ENCODE measurements around the gene DIPK1C.

DIPK1C gene

GRCh38 chr18:74450626-74451025, 6.5 kb downstream of the DIPK1C start:
- DNase-seq: no peak

- DNase-seq: no peak
Measured at GRCh38 chr18:74447404-74448152, 9.5 kb downstream of the DIPK1C start.

GRCh38 chr18:74446631-74447403, 10.3 kb downstream of the DIPK1C start:
- no peak for DNase-seq

- no peak for DNase-seq
Measured at GRCh38 chr18:74446178-74446577, 10.9 kb downstream of the DIPK1C start.

- DNase-seq: no peak
Measured at GRCh38 chr18:74445585-74445984, 11.5 kb downstream of the DIPK1C start.

- no peak for DNase-seq
Measured at GRCh38 chr18:74444104-74444503, 13.0 kb downstream of the DIPK1C start.

GRCh38 chr18:74440808-74441427, 16.2 kb downstream of the DIPK1C start:
- DNase-seq: no peak

GRCh38 chr18:74438091-74438490, 19.0 kb downstream of the DIPK1C start:
- no peak for DNase-seq

- no peak for DNase-seq
Measured at GRCh38 chr18:74436158-74436769, 20.8 kb downstream of the DIPK1C start.

GRCh38 chr18:74435740-74436139, 21.4 kb downstream of the DIPK1C start:
- no peak for DNase-seq

- DNase-seq: no peak
Measured at GRCh38 chr18:74434466-74434865, 22.6 kb downstream of the DIPK1C start.

GRCh38 chr18:74430806-74431571, 26.1 kb downstream of the DIPK1C start:
- no peak for DNase-seq

- DNase-seq: no peak
Measured at GRCh38 chr18:74430231-74430630, 26.9 kb downstream of the DIPK1C start.

- DNase-seq: no peak
Measured at GRCh38 chr18:74429096-74429495, 28.0 kb downstream of the DIPK1C start.

- no peak for DNase-seq
Measured at GRCh38 chr18:74427442-74428112, 29.5 kb downstream of the DIPK1C start.

- DNase-seq: no peak
Measured at GRCh38 chr18:74425876-74426275, 31.2 kb downstream of the DIPK1C start.

GRCh38 chr18:74425161-74425560, 31.9 kb downstream of the DIPK1C start:
- DNase-seq: no peak

- DNase-seq: no peak
Measured at GRCh38 chr18:74422541-74422940, 34.6 kb downstream of the DIPK1C start.

GRCh38 chr18:74420926-74421325, 36.2 kb downstream of the DIPK1C start:
- no peak for DNase-seq

- DNase-seq: no peak
Measured at GRCh38 chr18:74420481-74420880, 36.6 kb downstream of the DIPK1C start.

- no peak for DNase-seq
Measured at GRCh38 chr18:74419761-74420160, 37.3 kb downstream of the DIPK1C start.

GRCh38 chr18:74418023-74418422, 39.1 kb downstream of the DIPK1C start:
- DNase-seq: no peak

Data from activated naive CD4-positive, alpha-beta T cell treated with Interleukin-2 at 50 U/mL for 16 hours (primary cell).